ENCODE data around the gene CHRNA4.

The CHRNA4 gene

DNA sequence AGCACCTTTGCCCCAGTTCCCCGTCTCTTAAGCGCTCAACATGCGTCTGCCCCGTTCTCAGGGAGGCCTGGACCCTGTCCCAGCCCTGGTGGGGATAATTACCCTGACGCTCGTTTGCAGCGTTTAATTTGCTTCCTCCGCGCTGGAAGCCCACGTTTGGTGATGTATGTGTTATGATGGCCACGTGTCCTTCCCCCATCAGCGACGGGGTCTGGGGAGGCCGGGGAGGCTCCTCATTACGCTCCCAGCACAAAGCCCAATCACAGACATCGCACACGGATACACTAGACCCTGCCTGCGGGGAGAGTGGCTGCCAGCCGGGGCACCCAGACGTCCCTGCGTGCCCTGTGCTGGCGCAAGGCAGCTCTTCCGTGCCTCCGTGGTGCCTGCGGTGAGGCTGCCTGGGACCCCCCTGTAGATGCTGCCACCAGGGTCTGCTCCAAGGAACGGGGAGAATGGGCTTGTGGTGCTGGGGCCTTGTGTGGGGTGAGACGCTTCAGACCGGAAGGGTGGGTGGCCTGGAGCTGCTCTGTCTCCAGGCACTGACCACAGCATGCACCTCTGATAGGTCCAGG, 10.2 kb upstream of the CHRNA4 start:
- Histone ChIP-seq H3K9ac (no peak overlapping the region), H3K79me2 (no peaks in the 10 kb centered on the region), H3K4me2 (ENCODE audit: low read length) (no peak overlapping the region), H2AFZ (peak overlapping the region; percentile 74), H3K4me3 (ENCODE audit: low read depth, low read length) (no peak overlapping the region), H3K27ac (no peak overlapping the region), H3K27me3 (ENCODE audit: control insufficient read depth, insufficient read depth, low read length) (no peaks in the 10 kb centered on the region), H3K9me3 (ENCODE audit: control insufficient read depth, low read length) (no peaks in the 10 kb centered on the region), H3K36me3 (ENCODE audit: control insufficient read depth, insufficient read depth, low read length) (no peaks in the 10 kb centered on the region), H3K4me1 (peaks cover 6% of the 10 kb centered on the region)
- TF ChIP-seq, protein P1, sequence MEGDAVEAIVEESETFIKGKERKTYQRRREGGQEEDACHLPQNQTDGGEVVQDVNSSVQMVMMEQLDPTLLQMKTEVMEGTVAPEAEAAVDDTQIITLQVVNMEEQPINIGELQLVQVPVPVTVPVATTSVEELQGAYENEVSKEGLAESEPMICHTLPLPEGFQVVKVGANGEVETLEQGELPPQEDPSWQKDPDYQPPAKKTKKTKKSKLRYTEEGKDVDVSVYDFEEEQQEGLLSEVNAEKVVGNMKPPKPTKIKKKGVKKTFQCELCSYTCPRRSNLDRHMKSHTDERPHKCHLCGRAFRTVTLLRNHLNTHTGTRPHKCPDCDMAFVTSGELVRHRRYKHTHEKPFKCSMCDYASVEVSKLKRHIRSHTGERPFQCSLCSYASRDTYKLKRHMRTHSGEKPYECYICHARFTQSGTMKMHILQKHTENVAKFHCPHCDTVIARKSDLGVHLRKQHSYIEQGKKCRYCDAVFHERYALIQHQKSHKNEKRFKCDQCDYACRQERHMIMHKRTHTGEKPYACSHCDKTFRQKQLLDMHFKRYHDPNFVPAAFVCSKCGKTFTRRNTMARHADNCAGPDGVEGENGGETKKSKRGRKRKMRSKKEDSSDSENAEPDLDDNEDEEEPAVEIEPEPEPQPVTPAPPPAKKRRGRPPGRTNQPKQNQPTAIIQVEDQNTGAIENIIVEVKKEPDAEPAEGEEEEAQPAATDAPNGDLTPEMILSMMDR (IDR thresholded peaks at IDR 0.05), result no peak

DNA sequence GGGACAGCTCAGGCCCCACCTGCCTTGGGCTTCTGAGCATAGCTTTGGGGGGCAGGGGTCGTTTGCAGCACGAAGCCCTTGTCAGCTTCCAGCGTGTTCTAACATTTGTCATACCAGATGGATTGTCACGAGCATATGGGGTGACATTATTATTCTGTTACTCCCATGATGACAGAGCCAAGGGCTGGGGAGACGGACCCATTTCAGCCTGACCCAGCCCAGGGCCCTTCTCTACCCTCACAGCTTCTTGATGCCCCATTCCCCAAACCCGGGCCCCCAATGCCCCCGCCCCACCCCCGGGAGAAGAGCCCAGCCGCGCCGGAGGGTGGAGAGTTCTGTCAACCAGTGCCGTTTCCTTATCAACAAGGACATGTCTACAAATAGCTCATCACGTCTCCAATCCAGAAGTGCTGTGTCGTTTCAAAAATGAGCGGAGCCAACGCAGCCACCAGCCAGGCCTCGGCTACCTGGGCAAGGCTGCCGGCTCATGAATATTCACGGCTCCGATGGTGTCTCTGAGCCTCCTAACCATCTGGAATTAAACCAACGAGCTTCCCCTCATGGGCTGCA, 9.6 kb upstream of the CHRNA4 start:
- TF ChIP-seq, protein P1 (IDR thresholded peaks at IDR 0.05), result no peak
- Histone ChIP-seq H3K9ac (no peak overlapping the region), H3K27ac (no peak overlapping the region), H3K79me2 (no peaks in the 10 kb centered on the region), H2AFZ (peak overlapping the region; percentile 74), H3K4me3 (ENCODE audit: low read depth, low read length) (no peak overlapping the region), H3K36me3 (ENCODE audit: control insufficient read depth, insufficient read depth, low read length) (no peaks in the 10 kb centered on the region), H3K9me3 (ENCODE audit: control insufficient read depth, low read length) (no peaks in the 10 kb centered on the region), H3K4me1 (peaks cover 6% of the 10 kb centered on the region), H3K27me3 (ENCODE audit: control insufficient read depth, insufficient read depth, low read length) (no peaks in the 10 kb centered on the region), H3K4me2 (ENCODE audit: low read length) (no peak overlapping the region)

DNA sequence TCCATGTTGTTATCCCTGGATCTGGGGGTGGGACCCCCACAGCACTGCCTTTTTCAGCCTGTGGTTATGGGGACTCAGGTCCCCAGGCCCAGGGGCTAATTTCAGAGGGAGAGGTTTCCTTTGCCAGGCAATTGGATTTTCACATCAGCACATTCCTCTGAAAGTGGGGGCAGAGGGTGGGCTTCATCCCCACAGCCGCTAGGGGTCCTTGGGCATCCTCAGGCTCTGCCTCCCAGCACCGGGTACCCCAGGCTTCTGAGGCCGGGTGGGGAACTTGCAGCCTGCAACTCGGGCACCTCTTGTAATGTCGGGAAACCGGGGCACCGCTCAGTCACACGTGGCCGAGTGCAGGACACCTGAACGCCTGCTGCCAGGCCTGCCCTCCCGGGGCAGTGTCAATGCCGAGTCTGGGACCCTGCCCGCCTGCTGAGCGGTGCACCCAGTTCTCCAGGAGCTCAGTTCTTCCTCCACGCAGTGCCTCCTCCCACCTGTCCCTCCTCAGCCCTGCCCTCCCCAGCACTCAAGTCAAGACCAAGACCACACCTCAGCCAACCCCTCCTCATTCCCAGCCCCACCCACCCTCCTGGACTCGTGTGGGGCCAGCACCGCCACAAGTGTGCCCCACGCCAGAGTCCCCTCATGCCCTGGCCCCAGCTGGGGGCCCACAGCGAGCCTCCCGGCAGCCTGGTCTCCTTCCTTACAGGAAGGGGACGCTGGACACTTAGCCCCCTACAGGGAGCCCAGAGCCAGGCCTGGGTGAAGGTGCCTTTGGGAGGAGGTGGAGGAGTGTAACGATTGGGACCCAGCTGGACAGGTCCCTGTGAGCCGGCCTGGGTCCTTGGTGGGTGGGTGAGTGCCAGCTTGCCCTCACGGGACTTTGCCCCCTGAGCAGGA, 8.8 kb upstream of the CHRNA4 start:
- TF ChIP-seq, protein P1 (IDR thresholded peaks at IDR 0.05), result no peak

DNA sequence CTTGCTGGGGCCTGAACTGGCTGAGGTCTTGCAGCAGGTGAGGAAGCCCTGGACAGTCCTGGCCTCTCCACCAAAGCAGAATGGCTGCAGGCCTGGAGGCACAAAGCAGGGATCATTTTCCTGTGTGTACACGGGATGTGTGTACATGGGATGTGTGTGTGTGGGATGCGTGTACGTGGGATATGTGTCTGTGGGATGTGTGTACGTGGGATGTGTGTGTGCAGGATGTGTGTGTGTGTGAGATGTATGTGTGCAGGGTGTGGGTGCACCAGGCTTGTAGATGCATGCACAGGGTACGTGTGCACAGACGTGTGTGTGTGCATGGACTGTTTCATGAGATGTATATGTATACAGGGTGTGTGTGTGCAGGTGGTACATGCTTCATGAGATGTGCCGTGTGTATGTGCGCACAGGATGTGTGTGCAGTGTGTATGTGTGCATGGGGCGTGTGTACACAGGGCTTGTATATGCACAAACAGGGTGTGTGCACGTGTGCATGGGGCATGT, 7.9 kb upstream of the CHRNA4 start:
- Histone ChIP-seq H3K4me3 (ENCODE audit: low read depth, low read length) (no peak overlapping the region), H3K4me1 (peaks cover 6% of the 10 kb centered on the region), H3K79me2 (no peaks in the 10 kb centered on the region), H3K9ac (no peak overlapping the region), H2AFZ (no peak overlapping the region), H3K4me2 (ENCODE audit: low read length) (no peak overlapping the region), H3K36me3 (ENCODE audit: control insufficient read depth, insufficient read depth, low read length) (no peaks in the 10 kb centered on the region), H3K9me3 (ENCODE audit: control insufficient read depth, low read length) (no peaks in the 10 kb centered on the region), H3K27me3 (ENCODE audit: control insufficient read depth, insufficient read depth, low read length) (no peaks in the 10 kb centered on the region), H3K27ac (no peak overlapping the region)
- TF ChIP-seq, protein P1 (IDR thresholded peaks at IDR 0.05), result no peak

More for the DNA sequence above, 8.8 kb upstream of the CHRNA4 start:
- H3K9ac ChIP-seq, result no peak overlapping the region
- peaks cover 6% of the 10 kb centered on the region for H3K4me1 ChIP-seq
- no peaks in the 10 kb centered on the region for H3K79me2 ChIP-seq
- no peaks in the 10 kb centered on the region for H3K9me3 ChIP-seq (ENCODE audit: control insufficient read depth, low read length)
- no peaks in the 10 kb centered on the region for H3K36me3 ChIP-seq (ENCODE audit: control insufficient read depth, insufficient read depth, low read length)
- no peak overlapping the region for H2AFZ ChIP-seq
- H3K27ac ChIP-seq, result no peak overlapping the region
- no peaks in the 10 kb centered on the region for H3K27me3 ChIP-seq (ENCODE audit: control insufficient read depth, insufficient read depth, low read length)
- H3K4me3 ChIP-seq (ENCODE audit: low read depth, low read length), result no peak overlapping the region
- H3K4me2 ChIP-seq (ENCODE audit: low read length), result no peak overlapping the region

All from parathyroid adenoma (tissue), 2 donors.